ENCODE results near the gene NTRK2.

DNA sequence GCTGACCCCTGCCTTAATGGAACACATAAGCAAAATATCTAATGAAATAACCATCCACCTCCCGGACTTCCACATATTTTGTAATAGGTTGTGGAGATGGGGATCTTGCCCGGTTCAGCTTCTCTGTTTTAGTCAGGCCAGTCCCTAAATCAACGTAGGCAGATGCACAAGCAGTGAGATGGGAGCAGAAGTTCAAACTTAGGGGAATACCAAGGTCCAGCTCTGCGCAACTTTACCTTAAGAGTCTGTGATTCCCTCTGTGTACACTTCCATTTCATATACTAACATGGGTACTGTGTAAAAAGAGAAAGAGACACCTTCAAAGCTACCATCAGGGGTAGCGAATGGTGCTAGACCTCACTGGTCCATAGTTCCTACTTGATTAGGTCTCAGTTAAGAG lies 110.9 kb downstream of the NTRK2 start:
- no peak for TF ChIP-seq ZBTB7A (IDR thresholded peaks at IDR 0.05; ENCODE audit: low read depth)
- TF ChIP-seq, protein P1, sequence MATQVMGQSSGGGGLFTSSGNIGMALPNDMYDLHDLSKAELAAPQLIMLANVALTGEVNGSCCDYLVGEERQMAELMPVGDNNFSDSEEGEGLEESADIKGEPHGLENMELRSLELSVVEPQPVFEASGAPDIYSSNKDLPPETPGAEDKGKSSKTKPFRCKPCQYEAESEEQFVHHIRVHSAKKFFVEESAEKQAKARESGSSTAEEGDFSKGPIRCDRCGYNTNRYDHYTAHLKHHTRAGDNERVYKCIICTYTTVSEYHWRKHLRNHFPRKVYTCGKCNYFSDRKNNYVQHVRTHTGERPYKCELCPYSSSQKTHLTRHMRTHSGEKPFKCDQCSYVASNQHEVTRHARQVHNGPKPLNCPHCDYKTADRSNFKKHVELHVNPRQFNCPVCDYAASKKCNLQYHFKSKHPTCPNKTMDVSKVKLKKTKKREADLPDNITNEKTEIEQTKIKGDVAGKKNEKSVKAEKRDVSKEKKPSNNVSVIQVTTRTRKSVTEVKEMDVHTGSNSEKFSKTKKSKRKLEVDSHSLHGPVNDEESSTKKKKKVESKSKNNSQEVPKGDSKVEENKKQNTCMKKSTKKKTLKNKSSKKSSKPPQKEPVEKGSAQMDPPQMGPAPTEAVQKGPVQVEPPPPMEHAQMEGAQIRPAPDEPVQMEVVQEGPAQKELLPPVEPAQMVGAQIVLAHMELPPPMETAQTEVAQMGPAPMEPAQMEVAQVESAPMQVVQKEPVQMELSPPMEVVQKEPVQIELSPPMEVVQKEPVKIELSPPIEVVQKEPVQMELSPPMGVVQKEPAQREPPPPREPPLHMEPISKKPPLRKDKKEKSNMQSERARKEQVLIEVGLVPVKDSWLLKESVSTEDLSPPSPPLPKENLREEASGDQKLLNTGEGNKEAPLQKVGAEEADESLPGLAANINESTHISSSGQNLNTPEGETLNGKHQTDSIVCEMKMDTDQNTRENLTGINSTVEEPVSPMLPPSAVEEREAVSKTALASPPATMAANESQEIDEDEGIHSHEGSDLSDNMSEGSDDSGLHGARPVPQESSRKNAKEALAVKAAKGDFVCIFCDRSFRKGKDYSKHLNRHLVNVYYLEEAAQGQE (IDR thresholded peaks at IDR 0.05; ENCODE audit: low read depth), result no peak

Data from Ishikawa (cell line).